GM18499 (cell line): ENCODE results near the gene LRRC74B.

Source experiments
- ATAC-seq: cut with Tn5 transposase; IDR thresholded peaks from one replicate; pipeline ENCODE4 v1.9.1; 2021; ENCODE audit warnings: moderate number of reproducible peaks; ENCODE audit not compliant: insufficient read depth, unreplicated experiment

LRRC74B gene

GRCh38 chr22:21013657-21014201, 32.0 kb upstream of the LRRC74B start:
- ATAC-seq: no peak

DNA sequence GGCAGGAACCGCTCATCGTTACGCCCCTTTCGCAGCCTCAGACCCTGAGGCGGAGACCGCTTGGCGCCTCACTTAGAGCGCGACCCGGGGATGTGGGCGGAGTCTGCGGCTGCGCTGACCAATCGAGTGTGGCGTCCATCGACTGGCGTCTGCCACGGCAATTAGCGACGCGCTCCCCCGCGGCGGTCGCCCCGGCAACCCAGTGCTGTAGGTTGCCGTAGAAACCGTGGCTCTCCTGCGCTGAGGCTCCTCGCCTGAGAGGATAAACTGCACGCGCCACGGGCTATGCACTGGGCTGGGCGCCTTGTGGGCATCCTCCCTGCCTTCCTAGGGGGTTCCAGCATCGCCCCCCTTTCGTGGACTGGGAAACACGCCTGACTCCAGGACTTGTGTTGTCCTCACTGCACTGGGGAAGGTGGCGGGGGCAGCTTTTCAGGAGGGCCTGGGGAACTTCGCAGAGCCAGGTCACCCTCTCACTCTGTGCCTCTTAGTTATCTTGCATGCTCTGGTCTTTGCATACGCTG, 31.5 kb upstream of the LRRC74B start:
- no peak for ATAC-seq

- ATAC-seq: no peak
Observed at GRCh38 chr22:21014726-21015465, 30.9 kb upstream of the LRRC74B start, which contains the start of gene P2RX6. Gene P2RX6, plus strand, starts transcription at chr22:21015165. Its CDS starts 10 bp downstream, at chr22:21015175.

DNA sequence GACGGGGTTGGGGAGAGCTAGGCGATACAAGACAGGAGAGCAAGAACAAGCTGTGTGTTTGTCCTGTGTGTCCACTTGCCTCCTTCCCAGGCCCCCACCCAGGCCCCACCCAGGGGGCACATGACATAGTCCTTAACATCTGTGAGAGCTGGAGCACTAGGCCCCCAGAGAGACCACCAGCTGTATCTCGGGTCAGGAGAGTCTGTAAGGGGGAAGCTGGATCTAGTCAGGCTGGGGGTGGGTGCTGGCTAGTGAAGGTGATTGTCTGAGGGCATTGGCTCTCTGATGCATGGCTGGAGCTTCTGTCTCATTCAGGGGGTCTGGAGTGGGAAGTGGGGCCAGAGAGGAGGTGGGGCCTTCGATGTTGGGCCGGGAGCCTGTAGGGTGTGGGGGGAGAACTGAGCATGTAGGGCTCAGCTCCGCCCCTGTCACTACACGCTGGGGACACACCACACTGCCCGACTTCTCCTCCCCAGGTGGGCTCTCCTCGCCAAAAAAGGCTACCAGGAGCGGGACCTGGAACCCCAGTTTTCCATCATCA, 30.2 kb upstream of the LRRC74B start:
- ATAC-seq: no peak

- ATAC-seq: no peak
Observed at GRCh38 chr22:21016644-21017420, 28.9 kb upstream of the LRRC74B start.

GRCh38 chr22:21018314-21018713, 27.4 kb upstream of the LRRC74B start:
- no peak for ATAC-seq

DNA sequence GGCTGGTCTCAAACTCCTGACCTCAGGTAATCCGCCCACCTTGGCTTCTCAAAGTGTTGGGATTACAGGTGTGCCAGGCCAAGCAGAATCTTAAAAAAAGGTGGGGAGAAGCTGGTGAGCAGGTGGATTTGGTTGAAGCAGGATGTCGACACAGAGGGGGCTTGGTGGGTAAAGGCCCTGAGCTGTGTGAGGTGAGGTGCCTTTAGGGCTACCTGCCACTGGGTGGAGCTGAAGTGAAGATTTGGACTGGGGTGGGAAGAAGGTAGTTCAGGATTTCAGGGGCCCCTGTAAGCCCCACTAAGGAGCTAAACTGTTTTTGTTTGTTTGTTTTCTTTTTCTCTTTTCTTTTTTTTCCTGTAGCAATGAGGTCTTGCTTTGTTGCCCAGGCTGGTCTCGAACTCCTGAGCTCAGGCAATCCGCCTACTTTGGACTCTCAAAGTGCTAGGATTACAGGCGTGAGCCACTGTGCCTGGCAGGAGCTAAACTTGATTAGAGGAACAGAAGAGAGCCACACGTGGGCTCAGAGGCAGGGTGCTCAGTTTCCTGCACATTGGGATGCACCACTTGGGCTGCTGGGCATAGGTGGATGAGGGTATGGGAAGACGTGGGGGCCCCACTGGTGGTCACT, 24.8 kb upstream of the LRRC74B start:
- ATAC-seq: no peak

GRCh38 chr22:21022507-21022906, 23.2 kb upstream of the LRRC74B start:
- no peak for ATAC-seq

DNA sequence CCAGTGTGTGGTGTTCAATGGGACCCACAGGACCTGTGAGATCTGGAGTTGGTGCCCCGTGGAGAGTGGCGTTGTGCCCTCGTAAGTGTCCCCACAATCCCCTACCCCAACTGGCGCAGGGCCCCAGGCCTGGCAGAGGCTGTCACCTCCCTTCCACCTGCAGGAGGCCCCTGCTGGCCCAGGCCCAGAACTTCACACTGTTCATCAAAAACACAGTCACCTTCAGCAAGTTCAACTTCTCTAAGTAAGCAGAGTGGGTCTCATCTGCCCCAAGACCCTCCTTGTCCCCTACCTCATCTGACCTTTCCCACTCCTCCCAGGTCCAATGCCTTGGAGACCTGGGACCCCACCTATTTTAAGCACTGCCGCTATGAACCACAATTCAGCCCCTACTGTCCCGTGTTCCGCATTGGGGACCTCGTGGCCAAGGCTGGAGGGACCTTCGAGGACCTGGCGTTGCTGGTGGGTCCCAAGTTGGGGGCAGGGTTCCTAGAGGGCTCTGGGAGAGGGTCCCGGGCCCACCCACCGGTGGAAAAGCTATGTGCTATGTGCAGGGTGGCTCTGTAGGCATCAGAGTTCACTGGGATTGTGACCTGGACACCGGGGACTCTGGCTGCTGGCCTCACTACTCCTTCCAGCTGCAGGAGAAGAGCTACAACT, 22.7 kb upstream of the LRRC74B start:
- ATAC-seq: no peak

DNA sequence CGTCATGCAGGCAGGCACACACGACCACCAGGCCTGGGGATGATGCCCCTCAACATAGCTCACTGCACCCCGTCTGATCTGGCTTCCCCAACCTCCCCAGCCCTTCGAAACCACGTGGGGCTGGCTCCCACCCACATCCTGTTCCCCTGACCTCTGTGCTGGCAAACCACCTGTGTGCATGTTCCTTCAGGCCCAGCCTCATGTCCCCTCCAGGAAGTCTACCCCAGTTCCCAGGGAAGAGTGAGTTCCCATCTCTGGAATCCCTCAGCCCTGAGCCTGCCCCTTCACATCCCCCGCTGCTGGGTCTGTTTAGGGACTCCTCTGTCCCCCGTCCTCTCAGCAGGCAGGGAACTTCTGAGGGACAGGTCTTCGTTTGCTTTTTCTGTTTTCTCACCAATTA, 20.5 kb upstream of the LRRC74B start:
- no peak for ATAC-seq

DNA sequence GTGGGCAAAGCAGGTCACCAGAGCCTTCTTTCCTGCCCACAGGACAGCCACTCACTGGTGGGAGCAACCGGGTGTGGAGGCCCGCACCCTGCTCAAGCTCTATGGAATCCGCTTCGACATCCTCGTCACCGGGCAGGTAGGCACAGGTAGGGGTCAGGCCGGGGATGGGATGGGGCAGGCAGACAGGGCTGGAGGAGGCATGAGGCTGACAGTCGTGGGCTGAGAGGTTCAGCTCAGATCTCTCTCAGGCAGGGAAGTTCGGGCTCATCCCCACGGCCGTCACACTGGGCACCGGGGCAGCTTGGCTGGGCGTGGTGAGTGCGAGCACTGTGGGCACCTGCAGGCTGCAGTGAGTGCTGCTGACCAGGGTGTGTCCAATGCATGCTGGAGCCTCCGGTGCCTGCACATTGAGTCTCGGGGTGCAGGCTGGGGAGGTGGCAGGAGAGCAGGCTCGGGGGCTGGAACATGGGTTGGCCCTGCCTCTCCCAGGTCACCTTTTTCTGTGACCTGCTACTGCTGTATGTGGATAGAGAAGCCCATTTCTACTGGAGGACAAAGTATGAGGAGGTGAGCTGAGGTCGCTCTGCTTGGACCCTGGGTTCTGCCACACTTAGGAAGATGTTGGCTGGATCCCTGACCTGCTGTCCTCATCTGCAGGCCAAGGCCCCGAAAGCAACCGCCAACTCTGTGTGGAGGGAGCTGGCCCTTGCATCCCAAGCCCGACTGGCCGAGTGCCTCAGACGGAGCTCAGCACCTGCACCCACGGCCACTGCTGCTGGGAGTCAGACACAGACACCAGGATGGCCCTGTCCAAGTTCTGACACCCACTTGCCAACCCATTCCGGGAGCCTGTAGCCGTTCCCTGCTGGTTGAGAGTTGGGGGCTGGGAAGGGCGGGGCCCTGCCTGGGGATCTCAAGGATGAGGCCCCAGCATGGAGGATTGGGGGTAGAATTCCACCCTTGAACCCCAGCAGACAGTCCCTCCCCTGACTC, 19.7 kb upstream of the LRRC74B start:
- no peak for ATAC-seq

DNA sequence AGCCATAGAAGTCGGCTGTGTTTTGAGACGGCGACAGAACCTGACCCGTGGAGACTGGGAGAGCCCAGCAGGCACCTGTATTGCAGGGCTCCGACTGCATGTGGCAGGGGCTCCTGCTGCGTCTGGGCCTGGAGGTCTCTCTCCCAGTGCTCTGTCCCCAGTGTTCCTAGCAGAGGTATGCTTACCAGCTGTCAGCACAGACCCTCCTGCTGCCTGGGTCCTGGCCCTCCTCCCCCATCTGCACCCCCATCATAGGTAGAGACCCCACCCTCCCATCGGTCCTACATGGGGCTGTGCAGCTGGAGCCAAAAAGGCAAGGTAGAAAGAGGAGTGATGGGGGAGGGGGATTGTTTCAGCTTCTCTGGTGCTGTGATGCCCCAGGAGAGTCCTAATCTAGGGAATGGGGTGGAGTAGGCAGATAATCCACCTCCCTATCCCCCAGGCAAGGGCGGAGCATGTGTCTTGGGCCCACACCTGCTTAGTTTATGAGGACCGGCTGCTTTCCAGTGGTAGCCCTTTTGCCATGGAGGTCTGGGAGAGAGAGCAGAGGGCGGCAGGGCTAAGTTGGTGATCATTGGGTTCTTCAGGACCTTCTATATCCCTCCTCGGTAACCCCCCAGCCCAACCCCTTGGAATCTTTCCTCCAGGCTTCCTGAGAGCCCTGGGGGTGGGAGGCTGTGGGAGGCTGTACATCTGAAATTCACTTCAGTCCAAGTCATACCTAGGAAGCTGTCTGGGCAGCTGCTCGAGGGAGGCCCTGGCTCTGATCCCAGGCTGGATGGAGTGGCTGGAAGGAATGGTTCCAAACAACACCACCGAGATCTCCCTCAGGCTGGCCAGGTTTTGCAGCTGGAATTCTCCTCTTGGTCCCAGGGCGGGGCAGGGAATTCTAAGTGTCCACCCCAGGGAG, 18.7 kb upstream of the LRRC74B start:
- no peak for ATAC-seq

- no peak for ATAC-seq
Observed at GRCh38 chr22:21028277-21029251, 17.2 kb upstream of the LRRC74B start.

- ATAC-seq: no peak
Observed at GRCh38 chr22:21029486-21030025, 16.2 kb upstream of the LRRC74B start.

GRCh38 chr22:21030032-21030431, 15.7 kb upstream of the LRRC74B start:
- ATAC-seq: no peak
